Fibroblast of peridontal ligament (primary cell): ENCODE measurements around the gene UMOD.

ENCODE experiments used
- DNase-seq: peaks from one replicate; pipeline ENCODE4 v3.0.0-alpha.2; 2010; ENCODE audit errors: extremely low read depth

Gene UMOD

GRCh38 chr16:20352615-20353014 is at the start of gene UMOD:
TSS of gene UMOD (minus strand) at chr16:20352715. CDS start at chr16:20350737, 1,978 bp downstream.
- DNase-seq: no peak

GRCh38 chr16:20401475-20402016 is 49.0 kb upstream of the UMOD start:
- DNase-seq: no peak

GRCh38 chr16:20401066-20401465 is 48.6 kb upstream of the UMOD start:
- no peak for DNase-seq

DNA sequence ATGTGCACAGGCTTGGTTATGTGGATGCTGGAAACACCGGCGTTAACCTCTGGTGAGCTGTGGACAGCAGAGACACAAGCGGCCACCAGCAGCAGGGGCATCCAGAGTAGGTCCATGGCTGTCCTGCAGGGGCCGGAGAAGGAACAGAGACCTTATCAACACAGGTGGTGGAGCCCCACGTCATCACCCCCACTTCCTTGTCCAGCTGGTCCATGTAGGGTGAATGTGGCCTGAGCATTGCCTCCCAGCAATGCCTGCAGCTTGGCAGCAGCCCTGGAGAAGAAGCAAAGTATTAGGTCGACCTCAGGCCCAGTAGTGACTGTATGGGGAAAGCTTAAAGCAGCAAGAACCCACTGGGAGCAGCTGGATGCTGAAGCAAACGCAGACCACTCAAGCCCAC is 46.7 kb upstream of the UMOD start:
- no peak for DNase-seq

GRCh38 chr16:20398603-20399002 is 46.1 kb upstream of the UMOD start:
- DNase-seq: no peak

DNA sequence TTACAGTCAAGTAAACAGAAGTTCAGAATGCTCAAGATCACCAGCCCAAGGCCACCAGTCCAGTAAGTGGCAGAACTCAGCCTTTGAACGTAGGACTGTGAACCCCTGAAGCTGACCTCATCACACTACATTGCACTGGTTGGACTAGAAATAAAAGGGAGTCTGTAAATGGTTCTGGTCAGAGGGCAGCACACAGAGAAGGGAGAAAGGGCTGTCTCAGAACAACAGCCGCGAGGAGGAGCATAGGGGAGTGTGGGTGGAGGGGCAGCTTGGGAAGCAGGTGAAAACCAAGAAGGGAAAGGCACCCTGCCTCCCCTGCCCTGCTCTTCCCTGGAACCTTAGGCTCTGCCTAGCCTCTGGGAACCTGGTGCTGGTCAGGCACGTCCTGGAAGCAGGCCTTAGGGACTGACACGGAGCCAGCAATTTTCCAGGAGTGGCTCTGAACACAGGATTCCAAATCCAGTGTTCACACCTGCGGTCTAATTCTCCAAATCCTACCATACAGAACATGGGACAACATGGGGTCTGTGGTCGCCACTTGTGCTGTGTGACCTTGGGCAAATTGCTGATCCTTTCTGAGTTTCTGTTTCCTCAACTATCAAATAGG is 45.1 kb upstream of the UMOD start:
- no peak for DNase-seq

GRCh38 chr16:20396846-20397467 is 44.4 kb upstream of the UMOD start:
- no peak for DNase-seq

DNA sequence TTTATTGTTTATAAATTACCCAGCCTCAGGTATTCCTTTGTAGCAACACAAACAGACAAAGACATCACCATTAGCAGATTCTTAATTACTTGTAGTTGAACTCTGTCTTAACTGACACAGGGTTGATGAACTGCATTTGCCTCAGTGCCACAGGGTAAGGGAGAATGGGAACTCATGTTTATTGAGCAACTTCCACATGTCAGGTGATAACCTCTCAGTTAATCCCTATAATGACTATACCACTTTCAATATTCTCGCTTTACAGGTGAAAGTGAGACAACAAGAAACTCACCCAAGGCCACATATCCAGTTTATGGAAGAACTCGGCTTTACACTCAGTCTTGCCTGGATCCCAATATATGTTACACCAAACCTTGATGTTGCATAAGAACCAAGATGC is 43.4 kb upstream of the UMOD start:
- no peak for DNase-seq

DNA sequence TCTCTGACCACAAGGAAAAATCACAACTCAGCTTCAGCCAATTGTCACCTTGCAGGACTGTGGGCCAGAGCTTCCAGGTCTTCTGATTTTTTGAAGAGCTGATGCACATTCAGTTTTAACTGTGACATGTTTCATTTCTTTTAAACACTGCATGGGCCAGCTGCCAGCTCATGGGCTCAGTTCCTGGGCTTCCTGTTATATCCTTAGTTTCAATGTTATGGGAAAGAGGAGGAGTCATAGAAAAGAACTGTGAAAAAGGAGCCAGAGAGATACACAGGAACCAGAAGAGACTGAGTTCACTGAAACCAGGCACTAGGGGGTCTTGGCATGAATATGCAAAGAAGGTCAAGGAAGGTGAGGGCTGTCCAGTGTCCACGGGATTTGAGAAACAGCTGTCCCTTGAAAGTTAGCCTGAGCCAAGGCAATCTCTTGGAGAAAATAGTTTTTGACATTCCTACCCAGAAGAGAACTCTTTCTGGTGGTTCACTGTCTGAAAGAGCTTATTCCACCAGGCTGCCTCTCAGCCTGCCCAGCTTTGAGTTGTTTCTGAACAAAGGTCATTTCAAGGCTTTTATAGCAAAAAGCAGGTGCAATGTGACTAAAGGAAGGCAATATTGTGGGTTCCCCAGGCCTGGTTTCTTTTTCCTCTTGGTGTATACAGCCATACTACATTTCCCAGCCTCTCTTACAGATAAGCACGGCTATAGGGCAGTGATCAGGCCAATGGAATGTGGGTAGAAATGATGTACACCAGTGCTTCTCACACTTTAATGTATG is 41.5 kb upstream of the UMOD start:
- DNase-seq: no peak

- no peak for DNase-seq
Observed at GRCh38 chr16:20391045-20391444, 38.5 kb upstream of the UMOD start.

- no peak for DNase-seq
Observed at GRCh38 chr16:20388854-20389253, 36.3 kb upstream of the UMOD start.

GRCh38 chr16:20387978-20388377 is 35.5 kb upstream of the UMOD start:
- DNase-seq: no peak

DNA sequence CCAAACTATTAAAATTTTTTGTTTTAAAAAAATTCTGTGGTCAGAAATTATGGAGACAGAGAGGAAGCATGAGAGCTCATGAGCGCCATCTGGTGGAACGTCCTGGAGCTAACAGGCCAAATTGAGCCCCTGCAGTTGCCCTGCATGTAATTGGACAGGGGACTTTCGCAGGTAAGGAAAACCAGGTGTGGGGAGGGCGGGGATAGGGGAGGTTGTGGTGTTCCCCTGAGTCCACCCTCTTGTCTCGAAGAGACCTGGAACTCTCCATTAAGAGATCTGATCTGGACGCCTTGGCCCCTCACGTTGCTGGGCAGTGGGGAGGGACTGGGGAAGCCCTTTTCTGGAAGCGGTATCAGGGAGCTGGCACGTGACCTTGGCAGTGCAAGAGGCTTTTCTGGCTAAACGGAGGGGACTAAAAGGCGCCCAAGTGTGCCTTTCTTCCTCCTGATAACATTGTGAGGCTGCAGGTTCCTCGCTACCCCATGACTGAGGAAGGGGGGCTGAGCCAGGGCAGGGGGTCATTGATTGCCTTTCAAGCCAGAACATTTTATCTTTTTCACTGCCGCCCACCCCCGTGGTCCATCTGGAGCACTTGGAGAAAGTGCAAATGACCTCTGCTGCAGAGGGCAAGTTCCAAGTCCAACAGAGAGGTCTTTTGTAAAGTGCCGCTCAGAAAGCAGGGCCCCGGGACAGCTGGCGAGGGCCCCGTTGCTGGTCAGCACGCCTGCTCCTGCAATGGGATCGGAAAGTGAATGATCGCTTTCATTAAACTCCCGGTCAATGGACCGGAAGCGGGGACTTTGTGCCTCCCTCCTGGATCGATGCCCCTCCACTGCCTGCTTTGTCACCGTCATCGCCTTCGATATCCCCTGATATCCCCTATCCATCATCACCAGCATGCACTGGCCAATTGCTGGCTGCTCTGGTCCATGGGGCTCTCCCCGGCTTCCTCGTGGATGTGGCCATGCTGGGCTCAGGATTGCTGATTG is 33.6 kb upstream of the UMOD start:
- peak; percentile 38 for DNase-seq

- DNase-seq: peak; percentile 53
Observed at GRCh38 chr16:20383106-20384029, 30.9 kb upstream of the UMOD start.

DNA sequence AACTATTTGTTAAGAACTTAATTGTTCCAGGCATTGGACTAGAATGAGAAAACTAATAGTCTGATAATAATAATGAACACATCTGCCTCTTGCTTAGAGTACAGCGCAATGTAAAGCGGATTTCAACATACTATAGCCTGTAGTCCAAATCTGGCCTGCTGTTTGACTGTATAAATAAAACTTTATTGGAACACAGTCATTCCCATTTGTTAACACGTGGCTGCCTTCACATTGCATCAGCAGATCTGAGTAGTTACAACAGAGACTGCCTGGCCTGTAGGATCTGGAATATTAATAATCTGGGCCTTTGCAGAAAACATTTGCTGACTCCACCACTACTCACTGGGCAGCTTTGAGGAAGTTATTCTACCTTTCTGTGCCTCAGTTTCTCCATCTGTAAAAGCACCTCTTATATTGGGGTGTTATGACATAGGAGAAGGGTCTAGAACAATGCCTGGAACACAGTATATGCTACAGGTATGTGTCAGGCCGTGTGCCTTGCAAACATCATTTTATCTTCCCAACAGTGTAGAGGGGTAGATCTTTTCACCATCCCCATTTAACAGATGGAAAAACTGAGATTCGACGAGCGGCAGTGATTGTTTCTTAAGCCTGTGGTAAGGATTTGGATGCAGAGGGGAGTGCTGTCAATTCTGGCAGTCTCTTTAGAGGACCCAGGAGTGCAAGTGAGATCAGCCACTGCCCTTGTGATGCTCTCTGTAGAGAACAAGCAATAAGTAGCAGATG is 29.9 kb upstream of the UMOD start:
- DNase-seq: no peak

DNA sequence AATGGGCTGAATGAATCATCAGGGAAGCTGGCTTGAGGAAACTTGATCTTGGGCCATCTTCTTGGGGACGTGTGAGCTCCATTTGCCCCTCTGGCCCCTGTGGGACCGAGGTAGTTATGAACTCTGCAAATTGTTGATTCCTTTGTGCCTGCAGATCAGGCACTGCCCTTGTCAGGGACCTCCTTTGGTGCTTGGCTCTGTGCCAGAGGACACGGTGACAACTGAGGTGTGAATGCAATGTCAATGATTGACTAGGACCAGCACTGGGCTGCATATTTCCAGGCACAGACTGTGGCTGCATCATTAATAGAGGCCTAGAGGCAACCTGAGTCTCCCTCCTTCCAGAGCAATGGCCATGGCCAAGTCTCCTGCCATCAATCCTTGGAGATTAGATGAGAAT is 28.3 kb upstream of the UMOD start:
- DNase-seq: no peak

GRCh38 chr16:20377181-20377580 is 24.7 kb upstream of the UMOD start:
- DNase-seq: no peak

GRCh38 chr16:20372701-20373100 is 20.2 kb upstream of the UMOD start:
- no peak for DNase-seq

- DNase-seq: no peak
Observed at GRCh38 chr16:20369452-20370054, 17.0 kb upstream of the UMOD start.
